GM19023 (cell line): ENCODE data around the gene PCBP2.
"Not testable (repeated sequence)": the region's sequence is repeated elsewhere in the genome, so short reads cannot be mapped to it uniquely, and the experiment has no call there.

Source experiments
- ATAC-seq: cut with Tn5 transposase; IDR thresholded peaks from one replicate; pipeline ENCODE4 v1.9.1; 2021; ENCODE audit warnings: mild to moderate bottlenecking, moderate library complexity; ENCODE audit not compliant: unreplicated experiment

PCBP2 gene

DNA sequence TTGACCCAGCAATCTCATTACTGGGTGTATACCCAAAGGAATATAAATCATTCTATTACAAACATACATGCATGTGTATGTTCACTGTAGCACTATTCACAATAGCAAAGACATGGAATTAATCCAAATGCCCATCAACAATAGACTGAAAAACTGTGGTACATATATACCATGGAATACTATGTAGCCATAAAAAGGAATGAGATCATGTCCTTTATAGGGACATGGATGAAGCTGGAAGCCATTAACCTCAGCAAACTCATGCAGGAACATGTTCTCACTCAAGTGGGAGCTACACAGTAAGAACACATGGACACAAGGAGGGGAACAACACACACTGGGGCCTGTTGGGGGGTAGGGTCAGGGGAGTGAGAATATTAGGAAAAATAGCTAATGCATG lies 12.3 kb upstream of the PCBP2 start:
- not testable (repeated sequence) for ATAC-seq

DNA sequence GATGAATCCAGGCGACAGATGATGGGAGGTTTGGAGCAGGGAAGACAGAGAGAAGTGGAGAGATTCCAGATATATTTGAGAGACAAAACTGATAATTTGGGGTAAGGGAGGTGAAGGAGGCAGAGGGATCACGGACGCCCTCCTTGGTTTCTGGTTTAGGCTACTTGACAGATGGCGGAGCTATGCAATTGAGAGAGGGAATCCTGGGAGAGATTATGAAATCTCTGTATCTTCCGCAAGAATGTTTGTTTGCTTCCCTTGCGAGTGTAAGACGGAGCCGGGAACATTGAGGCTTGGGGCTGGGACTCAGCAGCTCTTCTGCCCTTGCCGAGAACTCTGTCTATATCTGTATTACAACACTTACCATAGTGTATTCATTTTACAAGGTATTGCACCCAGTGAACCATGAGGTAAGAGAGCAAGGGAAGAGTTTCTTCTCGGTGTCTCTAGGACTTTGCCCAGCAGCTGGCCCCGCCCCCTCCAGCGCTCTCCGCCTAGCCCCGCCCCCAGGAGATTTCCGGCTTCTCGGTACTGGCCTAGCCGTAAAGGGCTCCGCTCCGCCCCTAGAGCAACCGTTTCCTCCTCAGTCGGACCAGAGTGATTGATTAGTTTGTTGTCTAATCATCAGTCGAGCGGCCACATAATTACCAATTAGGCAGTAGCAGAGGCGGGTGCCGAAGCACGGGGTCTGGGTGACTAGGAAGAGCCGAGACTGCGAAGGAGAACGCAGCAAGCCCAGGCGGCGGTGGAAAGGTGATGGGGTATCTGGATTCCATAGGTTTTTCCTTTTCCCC lies 10.7 kb upstream of the PCBP2 start, which contains the start of gene PRR13:
TSS of gene PRR13 (plus strand) at position 695 of the 794 bp plus-strand sequence. CDS start 981 bp downstream, outside the sequence.
- peak; percentile 99 for ATAC-seq

DNA sequence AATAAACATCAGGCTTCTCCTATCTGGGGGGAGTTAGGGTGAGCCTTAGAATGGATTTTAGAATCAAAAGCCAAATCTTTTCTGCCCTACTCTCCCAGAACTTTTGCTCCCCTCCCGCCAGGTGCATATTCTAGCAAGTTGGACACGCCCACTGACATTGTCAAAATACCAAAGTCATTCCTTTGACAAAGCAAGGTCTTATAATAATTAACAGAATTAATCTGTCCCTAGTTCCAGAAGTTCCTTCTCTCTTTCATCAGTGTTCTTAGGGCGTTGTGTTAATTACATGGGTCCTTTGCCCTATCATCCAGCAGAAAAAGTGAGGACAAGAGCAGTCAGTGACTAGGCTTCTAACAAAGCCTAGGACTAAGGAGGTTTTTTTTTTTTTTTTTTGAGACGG lies 7.9 kb upstream of the PCBP2 start:
- no peak for ATAC-seq

DNA sequence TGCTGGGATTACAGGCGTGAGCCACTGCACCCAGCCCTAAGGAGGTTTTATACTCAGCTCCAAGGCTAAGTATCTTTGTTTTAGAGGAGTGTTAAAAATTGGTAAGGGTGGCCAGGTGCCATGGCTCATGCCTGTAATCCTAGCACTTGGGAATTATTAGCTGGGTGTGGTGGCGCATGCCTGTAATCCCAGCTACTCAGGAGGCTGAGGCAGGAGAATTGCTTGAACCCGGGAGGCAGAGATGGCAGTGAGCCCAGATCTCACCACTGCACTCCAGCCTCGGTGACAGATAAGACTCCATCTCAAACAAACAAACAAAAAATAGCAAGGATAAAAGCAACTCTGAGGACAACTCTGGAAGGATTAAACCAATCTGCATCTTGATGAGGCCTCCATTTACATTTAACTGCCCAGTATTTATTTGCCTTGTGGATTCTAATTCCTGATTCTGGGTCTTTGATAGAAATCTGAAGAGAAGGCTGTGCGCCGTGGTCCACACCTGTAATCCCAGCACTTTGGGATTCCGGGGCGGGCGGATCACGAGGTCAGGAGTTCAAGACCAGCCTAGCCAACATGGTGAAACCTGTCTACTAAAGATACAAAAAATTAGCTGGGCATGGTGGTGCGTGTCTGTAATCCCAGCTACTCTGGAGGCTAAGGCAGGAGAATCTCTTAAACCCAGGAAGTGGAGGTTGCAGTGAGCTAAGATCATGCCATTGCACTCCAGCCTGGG lies 7.1 kb upstream of the PCBP2 start:
- not testable (repeated sequence) for ATAC-seq

GRCh38 chr12:53450936-53451335 lies 966 bp upstream of the PCBP2 start:
- ATAC-seq, result no peak

- no peak for ATAC-seq
Observed at GRCh38 chr12:53452159-53453077, 516 bp downstream of the PCBP2 start.

- no peak for ATAC-seq
Observed at GRCh38 chr12:53453953-53454640, 2.2 kb downstream of the PCBP2 start.

GRCh38 chr12:53454707-53455106 lies 2.8 kb downstream of the PCBP2 start:
- ATAC-seq, result no peak

GRCh38 chr12:53456654-53457366 lies 4.9 kb downstream of the PCBP2 start:
- no peak for ATAC-seq

GRCh38 chr12:53459097-53459496 lies 7.2 kb downstream of the PCBP2 start:
- ATAC-seq, result no peak

- ATAC-seq, result no peak
Observed at GRCh38 chr12:53461059-53461458, 9.2 kb downstream of the PCBP2 start.

GRCh38 chr12:53461591-53461990 lies 9.7 kb downstream of the PCBP2 start:
- ATAC-seq, result no peak

- ATAC-seq, result no peak
Observed at GRCh38 chr12:53462935-53463334, 11.0 kb downstream of the PCBP2 start.

GRCh38 chr12:53463802-53464560 lies 12.1 kb downstream of the PCBP2 start:
- ATAC-seq, result no peak

GRCh38 chr12:53464685-53465418 lies 12.9 kb downstream of the PCBP2 start:
- no peak for ATAC-seq

DNA sequence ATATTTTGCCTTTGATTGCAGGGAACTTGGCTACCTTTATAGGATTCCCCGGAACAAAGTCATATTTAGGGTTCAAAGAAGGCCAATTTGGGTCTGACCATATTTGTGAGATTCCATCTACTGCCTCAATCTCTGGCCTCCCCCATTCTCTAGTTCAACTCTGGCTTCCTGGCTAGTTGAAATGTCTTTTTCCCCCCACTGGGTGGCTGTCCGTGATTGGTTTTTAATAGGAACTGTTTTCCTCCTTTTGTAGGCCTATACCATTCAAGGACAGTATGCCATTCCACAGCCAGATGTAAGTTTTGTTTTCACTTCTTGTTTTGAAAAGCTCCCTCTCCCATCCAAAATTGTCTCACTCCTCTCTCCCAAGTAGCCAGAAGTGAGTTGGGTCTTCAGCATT lies 13.8 kb downstream of the PCBP2 start:
- ATAC-seq, result no peak

DNA sequence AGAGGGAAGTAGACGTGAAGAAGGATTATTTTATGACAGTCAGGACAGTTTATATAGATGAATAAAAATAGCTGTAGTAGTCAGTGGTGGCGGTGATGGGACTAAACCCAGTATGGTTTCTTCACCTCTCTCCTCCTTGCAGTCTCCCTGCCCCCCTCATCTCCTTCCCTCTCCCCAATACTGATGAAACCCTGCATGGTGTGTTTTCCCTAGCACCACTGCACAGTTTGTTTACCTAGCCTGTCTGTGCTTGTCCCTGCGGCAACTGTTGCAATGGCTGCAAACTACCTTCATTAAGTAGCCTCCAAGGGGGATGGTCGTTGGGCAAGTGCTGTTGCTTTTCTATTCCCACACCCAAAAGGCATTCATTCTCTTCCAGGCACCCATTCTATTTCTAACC lies 14.7 kb downstream of the PCBP2 start:
- no peak for ATAC-seq

- no peak for ATAC-seq
Observed at GRCh38 chr12:53467082-53467481, 15.2 kb downstream of the PCBP2 start.
